A673 (cell line): ENCODE results near the gene DUOX1. TPM values are rescaled to one million over a fixed set of nuclear protein-coding genes. Genes with fewer than 3 reads are reported as not detected.

Experiments
- BruUV-seq: library from RNA; stranded (reverse); fragments of 400-500 nt; replicated peaks from 2 replicates; lab custom pipeline; 2021; lab: Mats Ljungman, UMichigan
- CTCF ChIA-PET: fragments of 300-600 bp; sonication (Branson Sonifier 250); formaldehyde crosslinking; loops from one replicate; lab custom pipeline; 2022; ENCODE audit warnings: antibody characterized with exemption; lab: Charles Lee
- POLR2A ChIA-PET: fragments of 300-600 bp; sonication (Branson Sonifier 250); formaldehyde crosslinking; loops from one replicate; lab custom pipeline; 2022; ENCODE audit warnings: antibody characterized with exemption; ENCODE audit not compliant: low non-redundant PET; lab: Charles Lee
- DNase-seq: peaks from one replicate; pipeline ENCODE4 v3.0.0-alpha.2; 2015; ENCODE audit warnings: low spot score
- H3K27ac ChIP-seq: fragments of 200-600 bp; sonication (generic); 2 replicates; pipeline ENCODE4 v1.5.1; 2016; ENCODE audit warnings: mixed run types, low read depth, mild to moderate bottlenecking, mixed read lengths, antibody characterized with exemption, low read length; ENCODE audit not compliant: poor library complexity, severe bottlenecking
- H3K27me3 ChIP-seq: fragments of 200-600 bp; sonication (generic); replicated peaks from 2 replicates; pipeline ENCODE4 v1.6.1; 2017; ENCODE audit warnings: mixed run types, low read depth, mild to moderate bottlenecking, mixed read lengths, antibody characterized with exemption, low read length; ENCODE audit not compliant: insufficient read depth, poor library complexity
- H3K36me3 ChIP-seq: fragments of 200-600 bp; sonication (generic); 2 replicates; pipeline ENCODE4 v1.6.1; 2016; ENCODE audit warnings: mixed run types, mild to moderate bottlenecking, mixed read lengths, antibody characterized with exemption, low read length; ENCODE audit not compliant: insufficient read depth, poor library complexity, severe bottlenecking
- H3K4me1 ChIP-seq: fragments of 200-600 bp; sonication (generic); 2 replicates; pipeline ENCODE4 v1.6.1; 2017; ENCODE audit warnings: mixed run types, mild to moderate bottlenecking, mixed read lengths, antibody characterized with exemption, low read length; ENCODE audit not compliant: insufficient read depth, poor library complexity, severe bottlenecking
- H3K4me3 ChIP-seq: fragments of 200-600 bp; sonication (generic); 2 replicates; pipeline ENCODE4 v1.5.1; 2016; ENCODE audit warnings: low read depth, mixed run types, mild to moderate bottlenecking, mixed read lengths, low read length; ENCODE audit not compliant: poor library complexity, severe bottlenecking
- H3K9me3 ChIP-seq: fragments of 200-600 bp; sonication (generic); 2 replicates; pipeline ENCODE4 v1.6.1; 2016; ENCODE audit warnings: mixed run types, low read depth, mild to moderate bottlenecking, mixed read lengths, antibody characterized with exemption, low read length; ENCODE audit not compliant: poor library complexity, severe bottlenecking
- EZH2 ChIP-seq: fragments of 200-600 bp; sonication (generic); IDR thresholded peaks from 2 replicates; pipeline ENCODE4 v1.6.1; 2017; ENCODE audit warnings: borderline replicate concordance, low read depth, mild to moderate bottlenecking, mixed read lengths, antibody characterized with exemption, low read length; ENCODE audit not compliant: poor library complexity, severe bottlenecking
- intact Hi-C: fragments of 100-400 bp; cut with micrococcal nuclease; formaldehyde crosslinking; loops from one replicate; pipeline ENCODE4 v1.10.0; 2022; ENCODE audit not compliant: unreplicated experiment
- total RNA-seq: library from RNA; stranded (reverse); gene quantifications from 2 replicates; pipeline ENCODE4 v1.2.3, GENCODE V29; 2021
- TF ChIP-seq, protein P1 (sequence below): fragments of 300-800, 200-600 bp; sonication (generic); conservative IDR thresholded peaks from 2 replicates; pipeline ENCODE4 v1.5.1; 2017; ENCODE audit warnings: low read depth, mild to moderate bottlenecking, antibody characterized with exemption, low read length, moderate library complexity, mixed read lengths

The DUOX1 gene
- total RNA-seq, 1 experiment from 2014 or later: 1.7 TPM

DNA sequence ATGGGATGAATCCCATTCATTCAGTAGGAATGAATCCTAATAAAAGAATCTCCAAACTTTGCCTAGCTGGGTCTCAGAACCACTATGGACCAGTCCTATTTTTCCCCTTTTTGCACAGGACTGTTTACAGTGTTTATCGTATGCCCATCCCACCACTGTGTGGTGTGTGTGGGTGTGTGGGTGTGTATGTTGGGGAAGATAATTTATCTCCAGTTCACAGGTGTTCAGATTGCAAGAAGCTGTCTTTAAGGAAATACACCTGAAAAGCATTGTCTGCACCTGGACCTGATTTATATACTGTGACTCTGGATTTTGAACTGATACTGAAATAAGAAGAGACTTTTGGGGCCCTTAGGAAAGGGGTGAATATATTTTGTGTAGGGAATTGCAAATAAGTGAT, 82.7 kb downstream of the DUOX1 start:
- Histone ChIP-seq H3K27ac (no peak overlapping the region), H3K27me3 (no peaks in the 10 kb centered on the region), H3K9me3 (no peaks in the 10 kb centered on the region), H3K4me3 (no peak overlapping the region), H3K36me3 (no peaks in the 10 kb centered on the region), H3K4me1 (no peaks in the 10 kb centered on the region)
- DNase-seq: no peak
- intact Hi-C loops: no loop called here
- ChIA-PET CTCF (no interaction called here), POLR2A (no interaction called here)
- BruUV-seq: no TSS peak
- TF ChIP-seq EZH2: no peak
- TF ChIP-seq, protein P1, sequence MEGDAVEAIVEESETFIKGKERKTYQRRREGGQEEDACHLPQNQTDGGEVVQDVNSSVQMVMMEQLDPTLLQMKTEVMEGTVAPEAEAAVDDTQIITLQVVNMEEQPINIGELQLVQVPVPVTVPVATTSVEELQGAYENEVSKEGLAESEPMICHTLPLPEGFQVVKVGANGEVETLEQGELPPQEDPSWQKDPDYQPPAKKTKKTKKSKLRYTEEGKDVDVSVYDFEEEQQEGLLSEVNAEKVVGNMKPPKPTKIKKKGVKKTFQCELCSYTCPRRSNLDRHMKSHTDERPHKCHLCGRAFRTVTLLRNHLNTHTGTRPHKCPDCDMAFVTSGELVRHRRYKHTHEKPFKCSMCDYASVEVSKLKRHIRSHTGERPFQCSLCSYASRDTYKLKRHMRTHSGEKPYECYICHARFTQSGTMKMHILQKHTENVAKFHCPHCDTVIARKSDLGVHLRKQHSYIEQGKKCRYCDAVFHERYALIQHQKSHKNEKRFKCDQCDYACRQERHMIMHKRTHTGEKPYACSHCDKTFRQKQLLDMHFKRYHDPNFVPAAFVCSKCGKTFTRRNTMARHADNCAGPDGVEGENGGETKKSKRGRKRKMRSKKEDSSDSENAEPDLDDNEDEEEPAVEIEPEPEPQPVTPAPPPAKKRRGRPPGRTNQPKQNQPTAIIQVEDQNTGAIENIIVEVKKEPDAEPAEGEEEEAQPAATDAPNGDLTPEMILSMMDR: no peak

Other genes starting within 250 kb of the DUOX1 start
- not detected in 2 replicates for gene TERB2, start 173.3 kb upstream of the DUOX1 start, total RNA-seq
- gene SORD, start 106.8 kb upstream of the DUOX1 start, total RNA-seq: 252 and 286 TPM in 2 replicates
- gene DUOX2, start 15.8 kb upstream of the DUOX1 start, total RNA-seq: 0.98 and 0.99 TPM in 2 replicates
- gene DUOXA2, start 15.7 kb upstream of the DUOX1 start, total RNA-seq: not detected in 2 replicates
- gene DUOXA1, start 115 bp upstream of the DUOX1 start, total RNA-seq: 0.95 and 1.1 TPM in 2 replicates
- 42.9 and 43.2 TPM in 2 replicates for gene SHF, start 58.0 kb downstream of the DUOX1 start, total RNA-seq
- not detected in 2 replicates for gene SLC28A2, start 122.2 kb downstream of the DUOX1 start, total RNA-seq
- gene GATM, start 248.6 kb downstream of the DUOX1 start, total RNA-seq: 9.5 and 11.0 TPM in 2 replicates